Endodermal cell (in vitro differentiated cells): Measurements from ENCODE around the gene CBFA2T3. TPM values are rescaled to one million over a fixed set of nuclear protein-coding genes. Genes with fewer than 3 reads are reported as not detected.

ENCODE experiments used
- DNase-seq: peaks from one replicate; pipeline ENCODE4 v3.0.0-alpha.2; 2017
- H3K27ac ChIP-seq: 2 replicates; pipeline ENCODE4 v1.5.1; 2013; ENCODE audit warnings: mild to moderate bottlenecking, low read depth, low read length, moderate library complexity
- H3K27me3 ChIP-seq: 2 replicates; pipeline ENCODE4 v1.6.1; 2013; ENCODE audit warnings: mild to moderate bottlenecking, low read length, moderate library complexity; ENCODE audit not compliant: insufficient read depth, control insufficient read depth, poor library complexity, severe bottlenecking
- H3K36me3 ChIP-seq: 2 replicates; pipeline ENCODE4 v1.7.0; 2013; ENCODE audit warnings: mild to moderate bottlenecking, low read length, moderate library complexity; ENCODE audit not compliant: control insufficient read depth, insufficient read depth
- H3K4me1 ChIP-seq: one replicate; pipeline ENCODE4 v1.7.0; 2013; ENCODE audit warnings: low read length; ENCODE audit not compliant: control insufficient read depth, insufficient read depth
- H3K4me3 ChIP-seq: 2 replicates; pipeline ENCODE4 v1.5.1; 2013; ENCODE audit warnings: mild to moderate bottlenecking, low read length, moderate library complexity
- H3K9ac ChIP-seq: 2 replicates; pipeline ENCODE4 v1.6.1; 2013; ENCODE audit warnings: mild to moderate bottlenecking, low read length, moderate library complexity; ENCODE audit not compliant: poor library complexity, severe bottlenecking; ENCODE audit errors: extremely low read depth
- H3K9me3 ChIP-seq: 2 replicates; pipeline ENCODE4 v1.6.1; 2013; ENCODE audit warnings: mild to moderate bottlenecking, low read length, moderate library complexity; ENCODE audit not compliant: control insufficient read depth
- H3K27ac Mint-ChIP-seq: 2 replicates; pipeline ENCODE4 v1.8.0; 2020; ENCODE audit warnings: mixed read lengths
- H3K27me3 Mint-ChIP-seq: 2 replicates; pipeline ENCODE4 v1.8.0; 2021; ENCODE audit warnings: mild to moderate bottlenecking, mixed read lengths; ENCODE audit not compliant: insufficient read depth
- H3K36me3 Mint-ChIP-seq: 2 replicates; pipeline ENCODE4 v1.8.0; 2020; ENCODE audit warnings: low read depth, mixed read lengths
- H3K4me1 Mint-ChIP-seq: 2 replicates; pipeline ENCODE4 v1.8.0; 2020; ENCODE audit warnings: mixed read lengths
- H3K4me3 Mint-ChIP-seq: 2 replicates; pipeline ENCODE4 v1.8.0; 2020; ENCODE audit warnings: mild to moderate bottlenecking, moderate library complexity, mixed read lengths
- H3K9me3 Mint-ChIP-seq: 2 replicates; pipeline ENCODE4 v1.8.0; 2020; ENCODE audit warnings: mild to moderate bottlenecking, mixed read lengths
- WGBS, 2 experiments: methylation state at CpG; one replicate each; pipeline versions ENCODE4 v1.1.5 to v1.1.7; 2013; ENCODE audit warnings: missing lambda C conversion rate in 2 of 2, mixed read lengths in 1 of 2; ENCODE audit not compliant: insufficient coverage in 1 of 2, insufficient read length in 1 of 2; 5-methylcytosine and 5-hydroxymethylcytosine counted together
- total RNA-seq, 2 donors: library from RNA; stranded (reverse); fragmentation: NEBNext Ultra II Directional in 1 of 2; extraction: Animal tissue kit (Norgen Biotek cat#: 25700) in 1 of 2; gene quantifications; 2 replicates in 1 of 2; 3 replicates in 1 of 2; pipeline ENCODE4 v1.2.1, GENCODE V29; 2021
- TF ChIP-seq, protein P1 (sequence below): fragments of 200-600 bp; sonication (generic); conservative IDR thresholded peaks from 2 replicates; pipeline ENCODE4 v1.5.0; 2021; ENCODE audit warnings: antibody characterized with exemption, mild to moderate bottlenecking

Gene CBFA2T3
- total RNA-seq, 2 donors from 2014 or later, result 1.0 to 3.1 TPM

DNA sequence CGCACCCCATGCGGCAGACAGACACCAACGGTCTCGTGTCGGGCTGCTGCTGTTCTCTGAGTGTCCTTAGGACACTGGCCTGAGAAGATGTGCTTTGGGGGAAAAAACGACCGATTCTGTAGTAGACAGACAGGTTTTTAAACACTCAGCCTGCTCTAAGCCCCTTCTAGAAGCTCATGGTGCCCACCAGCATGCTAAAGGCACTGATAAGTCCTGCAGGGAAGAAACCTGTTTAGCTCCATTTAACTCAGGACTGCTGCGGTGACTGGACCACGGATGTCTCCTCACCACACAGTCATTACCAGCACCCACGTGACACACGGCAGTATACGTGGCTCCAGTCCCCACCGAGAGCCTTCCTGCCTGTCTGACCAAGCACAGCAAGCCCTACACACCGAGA is 146.2 kb downstream of the CBFA2T3 start:
- no peaks in the 10 kb centered on the region for H3K4me1 Mint-ChIP-seq
- no peaks in the 10 kb centered on the region for H3K9me3 Mint-ChIP-seq
- Histone ChIP-seq H3K9ac (no peak overlapping the region), H3K4me1 (no peaks in the 10 kb centered on the region), H3K4me3 (no peak overlapping the region), H3K9me3 (no peaks in the 10 kb centered on the region), H3K36me3 (no peaks in the 10 kb centered on the region), H3K27me3 (no peaks in the 10 kb centered on the region), H3K27ac (no peak overlapping the region)
- WGBS, 2 experiments, result 93 to 95% methylated on average over 8 to 14 of the region's 14 CpGs
- no peak overlapping the region for H3K27ac Mint-ChIP-seq
- peaks cover 5% of the 10 kb centered on the region for H3K36me3 Mint-ChIP-seq
- DNase-seq, result no peak
- TF ChIP-seq, protein P1, sequence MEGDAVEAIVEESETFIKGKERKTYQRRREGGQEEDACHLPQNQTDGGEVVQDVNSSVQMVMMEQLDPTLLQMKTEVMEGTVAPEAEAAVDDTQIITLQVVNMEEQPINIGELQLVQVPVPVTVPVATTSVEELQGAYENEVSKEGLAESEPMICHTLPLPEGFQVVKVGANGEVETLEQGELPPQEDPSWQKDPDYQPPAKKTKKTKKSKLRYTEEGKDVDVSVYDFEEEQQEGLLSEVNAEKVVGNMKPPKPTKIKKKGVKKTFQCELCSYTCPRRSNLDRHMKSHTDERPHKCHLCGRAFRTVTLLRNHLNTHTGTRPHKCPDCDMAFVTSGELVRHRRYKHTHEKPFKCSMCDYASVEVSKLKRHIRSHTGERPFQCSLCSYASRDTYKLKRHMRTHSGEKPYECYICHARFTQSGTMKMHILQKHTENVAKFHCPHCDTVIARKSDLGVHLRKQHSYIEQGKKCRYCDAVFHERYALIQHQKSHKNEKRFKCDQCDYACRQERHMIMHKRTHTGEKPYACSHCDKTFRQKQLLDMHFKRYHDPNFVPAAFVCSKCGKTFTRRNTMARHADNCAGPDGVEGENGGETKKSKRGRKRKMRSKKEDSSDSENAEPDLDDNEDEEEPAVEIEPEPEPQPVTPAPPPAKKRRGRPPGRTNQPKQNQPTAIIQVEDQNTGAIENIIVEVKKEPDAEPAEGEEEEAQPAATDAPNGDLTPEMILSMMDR, result no peak
- no peak overlapping the region for H3K4me3 Mint-ChIP-seq
- H3K27me3 Mint-ChIP-seq, result no peaks in the 10 kb centered on the region

DNA sequence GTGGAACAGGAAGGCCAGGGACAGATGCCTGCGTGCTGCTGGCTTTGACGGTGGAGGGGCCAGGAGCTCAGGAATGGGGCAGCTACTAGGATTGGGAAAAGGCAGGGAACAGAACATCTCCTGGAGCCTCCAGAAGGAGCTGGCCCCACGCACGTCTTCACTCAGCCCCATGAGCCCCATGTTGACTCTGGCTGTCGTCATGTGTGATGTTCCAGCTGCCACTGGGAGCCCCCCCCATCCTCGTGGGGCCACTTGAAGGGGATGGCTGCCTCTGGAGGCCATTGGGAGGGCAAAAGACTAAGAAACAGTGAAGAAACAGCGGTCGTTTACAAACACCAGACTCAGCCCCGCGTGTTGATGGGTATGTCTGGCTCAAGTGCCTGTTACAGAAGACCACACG is 146.7 kb downstream of the CBFA2T3 start:
- no peak overlapping the region for H3K27ac Mint-ChIP-seq

DNA sequence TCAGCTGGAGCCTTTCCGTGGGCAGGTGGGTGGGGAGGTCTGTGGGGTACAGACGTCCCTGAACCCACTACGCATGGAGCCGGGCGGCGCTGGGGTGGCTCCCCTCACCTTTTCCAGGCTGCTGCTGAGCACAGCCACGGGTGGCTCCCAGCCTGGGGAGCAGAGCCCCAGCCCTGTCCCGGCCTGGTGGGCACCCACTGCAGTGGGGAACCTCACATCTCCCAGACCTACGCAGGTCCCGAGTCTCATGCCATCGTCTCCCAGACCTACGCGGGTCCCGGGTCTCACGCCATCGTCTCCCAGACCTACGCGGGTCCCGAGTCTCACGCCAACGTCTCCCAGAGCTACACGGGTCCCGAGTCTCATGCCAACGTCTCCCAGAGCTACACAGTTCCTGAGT is 148.3 kb downstream of the CBFA2T3 start:
- H3K4me1 Mint-ChIP-seq, result no peaks in the 10 kb centered on the region
- no peaks in the 10 kb centered on the region for H3K9me3 Mint-ChIP-seq
- H3K27ac ChIP-seq, result no peak overlapping the region
- H3K4me3 Mint-ChIP-seq, result no peak overlapping the region
- no peaks in the 10 kb centered on the region for H3K9me3 ChIP-seq
- H3K9ac ChIP-seq, result no peak overlapping the region
- H3K27ac Mint-ChIP-seq, result no peak overlapping the region
- no peaks in the 10 kb centered on the region for H3K27me3 ChIP-seq
- DNase-seq, result no peak
- H3K27me3 Mint-ChIP-seq, result no peaks in the 10 kb centered on the region
- no peaks in the 10 kb centered on the region for H3K36me3 ChIP-seq
- WGBS, 2 experiments, result 91 to 96% methylated on average over 12 to 23 of the region's 24 CpGs
- no peaks in the 10 kb centered on the region for H3K4me1 ChIP-seq
- TF ChIP-seq, protein P1, result no peak
- H3K36me3 Mint-ChIP-seq, result peaks cover 4% of the 10 kb centered on the region
- H3K4me3 ChIP-seq, result no peak overlapping the region

More for the DNA sequence above, 146.7 kb downstream of the CBFA2T3 start:
- H3K27ac ChIP-seq, result no peak overlapping the region
- H3K4me3 ChIP-seq, result no peak overlapping the region
- no peak for DNase-seq
- no peaks in the 10 kb centered on the region for H3K36me3 ChIP-seq
- WGBS, 2 experiments, result 85 to 91% methylated on average over 10 to 11 of the region's 11 CpGs
- Mint-ChIP-seq H3K4me3 (no peak overlapping the region), H3K27me3 (no peaks in the 10 kb centered on the region), H3K9me3 (no peaks in the 10 kb centered on the region), H3K4me1 (no peaks in the 10 kb centered on the region), H3K36me3 (peaks cover 4% of the 10 kb centered on the region)
- H3K4me1 ChIP-seq, result no peaks in the 10 kb centered on the region
- TF ChIP-seq, protein P1, result no peak
- no peaks in the 10 kb centered on the region for H3K27me3 ChIP-seq
- H3K9ac ChIP-seq, result no peak overlapping the region
- H3K9me3 ChIP-seq, result no peaks in the 10 kb centered on the region
